WTC11 (cell line): ENCODE results near the gene RABL6. TPM values are rescaled to one million over a fixed set of nuclear protein-coding genes. Genes with fewer than 3 reads are reported as not detected.
"Not testable (repeated sequence)": the region's sequence is repeated elsewhere in the genome, so short reads cannot be mapped to it uniquely, and the experiment has no call there.

ENCODE experiments used
- ATAC-seq: fragments of 200-7000 bp; cut with Tn5 transposase; 2 replicates; pipeline ENCODE4 v1.10.0; 2021; ENCODE audit warnings: mild to moderate bottlenecking, moderate library complexity
- CTCF ChIA-PET: fragments of 300-600 bp; sonication (Branson Sonifier 250); formaldehyde crosslinking; loops from one replicate; lab custom pipeline; 2021; ENCODE audit warnings: antibody characterized with exemption; lab: Charles Lee
- POLR2A ChIA-PET: fragments of 350-600 bp; sonication (Branson Sonifier 250); formaldehyde crosslinking; loops from one replicate; lab custom pipeline; 2021; ENCODE audit warnings: antibody characterized with exemption; lab: Charles Lee
- DNase-seq: peaks from one replicate; pipeline ENCODE4 v3.0.0; 2021; ENCODE audit warnings: low spot score
- H3K27ac Mint-ChIP-seq: 2 replicates; pipeline ENCODE4 v1.8.0; 2021; ENCODE audit warnings: mixed read lengths
- H3K27me3 Mint-ChIP-seq: 2 replicates; pipeline ENCODE4 v1.8.0; 2021; ENCODE audit warnings: low read depth, mild to moderate bottlenecking, moderate library complexity, mixed read lengths
- H3K36me3 Mint-ChIP-seq: 2 replicates; pipeline ENCODE4 v1.8.0; 2021; ENCODE audit warnings: mixed read lengths
- H3K4me1 Mint-ChIP-seq: 2 replicates; pipeline ENCODE4 v1.8.0; 2022; ENCODE audit warnings: mixed read lengths
- H3K4me3 Mint-ChIP-seq: 2 replicates; pipeline ENCODE4 v1.8.0; 2021; ENCODE audit warnings: mild to moderate bottlenecking, moderate library complexity, mixed read lengths
- H3K9me3 Mint-ChIP-seq: 2 replicates; pipeline ENCODE4 v1.8.0; 2021; ENCODE audit warnings: mixed read lengths
- CREM ChIP-seq: sonication (generic); formaldehyde crosslinking; IDR thresholded peaks from 2 replicates; pipeline ENCODE4 v1.8.1; 2022; ENCODE audit warnings: mild to moderate bottlenecking, missing genetic modification reagents, moderate library complexity
- EMX1 ChIP-seq: fragments of 250-450 bp; sonication (Bioruptor Pico); IDR thresholded peaks from 2 replicates; pipeline ENCODE4 v1.8.0; 2021; ENCODE audit warnings: mild to moderate bottlenecking
- FOXP1 ChIP-seq: sonication (generic); formaldehyde crosslinking; IDR thresholded peaks from 2 replicates; pipeline ENCODE4 v1.8.0; 2022; ENCODE audit warnings: missing genetic modification reagents, mild to moderate bottlenecking, moderate library complexity, borderline replicate concordance
- GABPB1 ChIP-seq: sonication (generic); formaldehyde crosslinking; IDR thresholded peaks from 2 replicates; pipeline ENCODE4 v1.8.1; 2023; ENCODE audit warnings: mild to moderate bottlenecking, missing genetic modification reagents
- GTF2I ChIP-seq: fragments of 250-450 bp; sonication (Bioruptor Pico); conservative IDR thresholded peaks from 2 replicates; pipeline ENCODE4 v1.4.0; 2021; ENCODE audit warnings: mild to moderate bottlenecking
- HMGA2 ChIP-seq: fragments of 250-450 bp; sonication (Bioruptor Pico); IDR thresholded peaks from 2 replicates; pipeline ENCODE4 v1.4.0; 2021; ENCODE audit warnings: mild to moderate bottlenecking, moderate library complexity
- MXD4 ChIP-seq: fragments of 250-450 bp; sonication (Bioruptor Pico); IDR thresholded peaks from 2 replicates; pipeline ENCODE4 v1.8.0; 2021; ENCODE audit warnings: mild to moderate bottlenecking, moderate library complexity, borderline replicate concordance
- PRRX2 ChIP-seq: fragments of 250-450 bp; sonication (Bioruptor Pico); IDR thresholded peaks from 2 replicates; pipeline ENCODE4 v1.8.0; 2021; ENCODE audit warnings: mild to moderate bottlenecking
- RELA ChIP-seq: sonication (generic); formaldehyde crosslinking; IDR thresholded peaks from 2 replicates; pipeline ENCODE4 v1.8.1; 2022; ENCODE audit warnings: missing genetic modification reagents, mild to moderate bottlenecking, borderline replicate concordance
- SP1 ChIP-seq: sonication (generic); formaldehyde crosslinking; conservative IDR thresholded peaks from 2 replicates; pipeline ENCODE4 v1.8.1; 2022; ENCODE audit warnings: missing genetic modification reagents
- ZNF671 ChIP-seq: fragments of 250-450 bp; sonication (Bioruptor Pico); IDR thresholded peaks from 2 replicates; pipeline ENCODE4 v1.8.0; 2021; ENCODE audit warnings: mild to moderate bottlenecking
- total RNA-seq: library from RNA; stranded (reverse); gene quantifications from 3 replicates; pipeline ENCODE4 v1.2.3, GENCODE V29; 2021
- TF ChIP-seq, protein P1 (sequence below): fragments of 200-600 bp; IDR thresholded peaks from 2 replicates; pipeline ENCODE4 v1.8.0; 2022; ENCODE audit warnings: antibody characterized with exemption
- TF ChIP-seq, protein P2 (sequence below): sonication (generic); formaldehyde crosslinking; IDR thresholded peaks from 2 replicates; pipeline ENCODE4 v1.8.1; 2023; ENCODE audit warnings: mild to moderate bottlenecking, moderate library complexity, missing genetic modification reagents
- TF ChIP-seq, protein P3 (sequence below): sonication (generic); formaldehyde crosslinking; IDR thresholded peaks from 2 replicates; pipeline ENCODE4 v1.8.0; 2023; ENCODE audit warnings: missing genetic modification reagents, mild to moderate bottlenecking, borderline replicate concordance

RABL6 gene
- total RNA-seq, 1 experiment from 2014 or later = 171 TPM

DNA sequence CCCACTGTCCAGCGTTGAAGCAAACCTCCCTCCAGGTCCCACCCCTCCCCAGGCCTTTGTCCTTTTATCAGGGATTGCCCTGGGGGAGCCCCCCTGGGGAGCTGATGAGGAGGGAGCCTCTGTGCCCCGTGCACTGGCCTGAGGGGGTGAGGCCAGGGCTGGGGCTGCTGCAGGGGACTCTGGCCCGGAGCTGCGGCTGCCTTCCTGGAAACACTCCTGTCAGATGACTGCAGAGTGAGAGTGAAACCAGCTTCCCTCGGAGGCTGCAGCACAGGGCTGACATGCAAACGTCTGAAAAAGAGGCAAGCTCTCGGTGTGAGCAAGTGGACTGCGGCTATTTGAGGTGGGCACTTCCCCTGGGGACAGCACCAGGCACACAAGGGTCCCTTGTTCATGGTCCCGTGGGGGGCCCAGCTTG is 74.0 kb downstream of the RABL6 start:
- Mint-ChIP-seq H3K9me3 (no peaks in the 10 kb centered on the region), H3K36me3 (no peaks in the 10 kb centered on the region), H3K27me3 (peaks cover 12% of the 10 kb centered on the region), H3K4me3 (no peak overlapping the region), H3K4me1 (peaks cover 2% of the 10 kb centered on the region; the same call in 1 of the 2 replicates), H3K27ac (no peak overlapping the region)
- CTCF ChIA-PET = interaction anchor here (0.7 to 1.3 kb wide), 4 partner anchors 36 to 186 kb away, joined by 3 to 6 read pairs (median 4); no protein-coding TSS in a partner anchor
- POLR2A ChIA-PET = no interaction called here
- DNase-seq = no peak
- TF ChIP-seq FOXP1 (no peak), SP1 (CRISPR knock-in tag) (no peak), HMGA2 (CRISPR knock-in tag) (no peak), CREM (CRISPR knock-in tag) (no peak)
- no peak for ATAC-seq

DNA sequence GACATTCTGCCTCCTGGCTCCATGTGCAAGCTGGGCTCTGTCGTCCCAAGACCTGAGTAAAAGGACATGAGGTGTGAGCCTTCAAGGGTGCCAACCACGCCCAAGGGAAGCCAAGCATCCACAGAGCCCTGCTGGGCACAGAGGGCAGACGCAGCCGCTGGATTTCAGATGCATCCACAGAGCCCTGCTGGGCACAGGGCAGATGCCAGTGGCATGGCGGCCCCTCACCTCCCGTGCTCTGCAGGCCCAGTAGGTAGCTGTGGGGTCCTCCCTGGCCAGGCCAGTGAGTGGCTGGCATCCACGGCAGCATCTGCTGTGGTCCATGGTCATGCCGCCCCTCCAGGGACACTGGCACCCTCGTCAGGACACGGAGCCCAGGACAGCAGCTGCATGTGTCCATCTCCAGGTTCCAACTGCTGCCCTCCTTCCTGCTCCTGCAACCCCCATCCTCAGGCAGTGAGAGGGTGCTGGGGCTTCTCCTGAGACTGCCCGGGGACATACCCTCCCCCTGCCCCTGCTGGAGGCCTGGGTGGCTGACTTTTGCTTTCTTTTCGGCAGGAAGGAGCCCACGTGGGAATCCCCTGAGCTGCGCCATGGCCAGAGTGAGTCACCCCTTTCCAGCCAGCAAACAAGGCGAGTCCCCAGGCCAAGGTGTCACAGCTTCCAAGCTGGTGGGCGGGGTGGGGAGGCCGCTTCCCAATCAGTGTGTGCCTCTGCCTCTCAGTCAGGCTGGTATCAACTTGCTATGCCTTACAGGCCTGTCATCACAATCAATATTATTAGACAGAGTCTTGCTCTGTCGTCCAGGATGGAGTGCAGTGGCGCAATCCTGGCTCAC is 74.6 kb downstream of the RABL6 start:
- H3K36me3 Mint-ChIP-seq = no peaks in the 10 kb centered on the region
- POLR2A ChIA-PET = no interaction called here
- peaks cover 8% of the 10 kb centered on the region for H3K27me3 Mint-ChIP-seq
- no peak for ATAC-seq
- no peaks in the 10 kb centered on the region for H3K9me3 Mint-ChIP-seq
- no peak for DNase-seq
- H3K27ac Mint-ChIP-seq = no peak overlapping the region
- H3K4me3 Mint-ChIP-seq = no peak overlapping the region
- peaks cover 7% of the 10 kb centered on the region for H3K4me1 Mint-ChIP-seq
- TF ChIP-seq RELA (no peak), GABPB1 (CRISPR knock-in tag) (peak; percentile 78)
- TF ChIP-seq, all 79 proteins: peak for 1
- CTCF ChIA-PET = interaction anchor here (0.7 to 1.3 kb wide), 4 partner anchors 36 to 186 kb away, joined by 3 to 6 read pairs (median 4); no protein-coding TSS in a partner anchor

DNA sequence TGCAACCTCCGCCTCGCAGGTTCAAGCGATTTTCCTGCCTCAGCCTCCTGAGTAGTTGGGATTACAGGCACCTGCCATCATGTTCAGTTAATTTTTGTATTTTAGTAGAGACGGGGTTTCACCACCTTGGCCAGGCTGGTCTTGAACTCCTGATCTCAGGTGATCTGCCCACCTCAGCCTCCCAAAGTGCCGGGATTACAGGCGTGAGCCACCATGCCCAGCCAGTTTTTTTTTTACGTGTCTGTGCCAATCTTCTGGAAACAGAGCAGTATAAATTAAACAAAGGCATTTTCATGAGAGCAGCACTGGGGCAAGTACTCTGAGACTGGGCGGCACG is 75.2 kb downstream of the RABL6 start:
- H3K4me1 Mint-ChIP-seq, H3K9me3 Mint-ChIP-seq, ATAC-seq, H3K27ac Mint-ChIP-seq, CTCF ChIA-PET, H3K27me3 Mint-ChIP-seq, DNase-seq, H3K36me3 Mint-ChIP-seq, H3K4me3 Mint-ChIP-seq, POLR2A ChIA-PET: not testable (repeated sequence)

DNA sequence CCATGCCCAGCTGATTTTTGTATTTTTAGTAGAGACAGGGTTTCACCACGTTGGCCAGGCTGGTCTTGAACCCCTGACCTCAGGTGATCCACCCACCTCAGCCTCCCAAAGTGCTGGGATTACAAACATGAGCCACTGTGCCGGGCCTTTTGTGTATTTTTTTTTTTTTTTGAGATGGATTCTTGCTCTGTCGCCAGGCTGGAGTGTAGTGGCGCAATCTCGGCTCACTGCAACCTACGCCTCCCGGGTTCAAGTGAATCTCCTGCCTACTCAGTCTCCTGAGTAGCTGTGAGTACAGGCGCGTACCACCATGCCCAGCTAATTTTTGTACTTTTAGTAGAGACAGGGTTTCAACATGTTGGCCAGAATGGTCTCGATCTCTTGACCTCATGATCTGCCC is 75.9 kb downstream of the RABL6 start:
- POLR2A ChIA-PET, ATAC-seq, DNase-seq, H3K27ac Mint-ChIP-seq, H3K36me3 Mint-ChIP-seq, H3K9me3 Mint-ChIP-seq, H3K4me1 Mint-ChIP-seq, H3K4me3 Mint-ChIP-seq, CTCF ChIA-PET, H3K27me3 Mint-ChIP-seq: not testable (repeated sequence)

DNA sequence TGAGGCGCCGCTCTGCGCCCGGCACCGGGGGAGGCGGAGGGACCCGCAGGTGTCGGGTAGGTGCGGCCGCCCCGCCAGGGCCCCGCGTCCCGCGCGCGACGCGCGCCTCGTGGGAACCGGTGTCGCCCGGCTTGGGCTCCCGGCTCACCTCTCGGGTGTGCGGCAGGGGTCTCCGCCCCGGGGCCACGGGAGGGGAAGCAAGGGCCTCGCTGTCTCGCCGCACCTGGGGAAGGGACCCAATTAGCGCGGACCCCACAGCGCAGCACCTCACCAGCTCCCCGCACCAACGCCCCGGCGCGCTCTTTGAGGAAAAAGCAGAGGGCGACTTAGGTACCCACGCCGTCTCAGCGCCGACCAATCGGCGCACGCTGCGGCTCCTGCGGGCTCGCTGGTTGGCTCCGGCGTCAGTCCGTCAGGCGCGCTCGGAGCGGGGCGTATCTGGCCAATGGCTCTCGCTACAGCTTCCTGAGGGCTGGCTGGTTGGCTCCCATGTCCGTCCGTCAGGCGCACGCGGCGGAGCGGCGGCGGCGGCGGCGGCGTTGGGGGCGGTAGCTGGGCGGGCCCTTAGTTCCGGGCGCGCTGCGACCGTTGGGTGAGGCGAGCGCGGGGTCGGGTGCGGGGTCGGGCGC is 78.3 kb downstream of the RABL6 start, which contains the start of gene TRAF2:
Gene TRAF2, plus strand, starts transcription at position 567 of the 629 bp plus-strand sequence. CDS start 12,225 bp downstream, outside the sequence.
- Mint-ChIP-seq H3K36me3 (no peaks in the 10 kb centered on the region), H3K27ac (peak within 1 kb of the TSS; percentile 60; the same call in 1 of the 2 replicates), H3K4me3 (peak within 1 kb of the TSS; percentile 76), H3K27me3 (no peaks in the 10 kb centered on the region), H3K4me1 (peaks cover 9% of the 10 kb centered on the region), H3K9me3 (no peaks in the 10 kb centered on the region)
- peak; percentile 98 for DNase-seq
- POLR2A ChIA-PET = interaction anchor here (0.8 to 1.3 kb wide), 2 partner anchors 16 to 39 kb away, joined by 3 to 4 read pairs; no protein-coding TSS in a partner anchor
- CTCF ChIA-PET = interaction anchor here (0.5 to 2.9 kb wide), 12 partner anchors 39 to 265 kb away, joined by 3 to 16 read pairs (median 4); partner anchors contain the start of genes AJM1 and SAPCD2
- ATAC-seq = peak; percentile 97
- TF ChIP-seq GTF2I (no peak), MXD4 (no peak), ZNF671 (CRISPR knock-in tag) (no peak), PRRX2 (no peak), EMX1 (CRISPR knock-in tag) (no peak)
- TF ChIP-seq, protein P1, sequence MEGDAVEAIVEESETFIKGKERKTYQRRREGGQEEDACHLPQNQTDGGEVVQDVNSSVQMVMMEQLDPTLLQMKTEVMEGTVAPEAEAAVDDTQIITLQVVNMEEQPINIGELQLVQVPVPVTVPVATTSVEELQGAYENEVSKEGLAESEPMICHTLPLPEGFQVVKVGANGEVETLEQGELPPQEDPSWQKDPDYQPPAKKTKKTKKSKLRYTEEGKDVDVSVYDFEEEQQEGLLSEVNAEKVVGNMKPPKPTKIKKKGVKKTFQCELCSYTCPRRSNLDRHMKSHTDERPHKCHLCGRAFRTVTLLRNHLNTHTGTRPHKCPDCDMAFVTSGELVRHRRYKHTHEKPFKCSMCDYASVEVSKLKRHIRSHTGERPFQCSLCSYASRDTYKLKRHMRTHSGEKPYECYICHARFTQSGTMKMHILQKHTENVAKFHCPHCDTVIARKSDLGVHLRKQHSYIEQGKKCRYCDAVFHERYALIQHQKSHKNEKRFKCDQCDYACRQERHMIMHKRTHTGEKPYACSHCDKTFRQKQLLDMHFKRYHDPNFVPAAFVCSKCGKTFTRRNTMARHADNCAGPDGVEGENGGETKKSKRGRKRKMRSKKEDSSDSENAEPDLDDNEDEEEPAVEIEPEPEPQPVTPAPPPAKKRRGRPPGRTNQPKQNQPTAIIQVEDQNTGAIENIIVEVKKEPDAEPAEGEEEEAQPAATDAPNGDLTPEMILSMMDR = no peak
- TF ChIP-seq, protein P2, sequence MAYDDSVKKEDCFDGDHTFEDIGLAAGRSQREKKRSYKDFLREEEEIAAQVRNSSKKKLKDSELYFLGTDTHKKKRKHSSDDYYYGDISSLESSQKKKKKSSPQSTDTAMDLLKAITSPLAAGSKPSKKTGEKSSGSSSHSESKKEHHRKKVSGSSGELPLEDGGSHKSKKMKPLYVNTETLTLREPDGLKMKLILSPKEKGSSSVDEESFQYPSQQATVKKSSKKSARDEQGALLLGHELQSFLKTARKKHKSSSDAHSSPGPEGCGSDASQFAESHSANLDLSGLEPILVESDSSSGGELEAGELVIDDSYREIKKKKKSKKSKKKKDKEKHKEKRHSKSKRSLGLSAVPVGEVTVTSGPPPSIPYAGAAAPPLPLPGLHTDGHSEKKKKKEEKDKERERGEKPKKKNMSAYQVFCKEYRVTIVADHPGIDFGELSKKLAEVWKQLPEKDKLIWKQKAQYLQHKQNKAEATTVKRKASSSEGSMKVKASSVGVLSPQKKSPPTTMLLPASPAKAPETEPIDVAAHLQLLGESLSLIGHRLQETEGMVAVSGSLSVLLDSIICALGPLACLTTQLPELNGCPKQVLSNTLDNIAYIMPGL = no peak; the same call in 1 of the 2 replicates
- TF ChIP-seq, protein P3, sequence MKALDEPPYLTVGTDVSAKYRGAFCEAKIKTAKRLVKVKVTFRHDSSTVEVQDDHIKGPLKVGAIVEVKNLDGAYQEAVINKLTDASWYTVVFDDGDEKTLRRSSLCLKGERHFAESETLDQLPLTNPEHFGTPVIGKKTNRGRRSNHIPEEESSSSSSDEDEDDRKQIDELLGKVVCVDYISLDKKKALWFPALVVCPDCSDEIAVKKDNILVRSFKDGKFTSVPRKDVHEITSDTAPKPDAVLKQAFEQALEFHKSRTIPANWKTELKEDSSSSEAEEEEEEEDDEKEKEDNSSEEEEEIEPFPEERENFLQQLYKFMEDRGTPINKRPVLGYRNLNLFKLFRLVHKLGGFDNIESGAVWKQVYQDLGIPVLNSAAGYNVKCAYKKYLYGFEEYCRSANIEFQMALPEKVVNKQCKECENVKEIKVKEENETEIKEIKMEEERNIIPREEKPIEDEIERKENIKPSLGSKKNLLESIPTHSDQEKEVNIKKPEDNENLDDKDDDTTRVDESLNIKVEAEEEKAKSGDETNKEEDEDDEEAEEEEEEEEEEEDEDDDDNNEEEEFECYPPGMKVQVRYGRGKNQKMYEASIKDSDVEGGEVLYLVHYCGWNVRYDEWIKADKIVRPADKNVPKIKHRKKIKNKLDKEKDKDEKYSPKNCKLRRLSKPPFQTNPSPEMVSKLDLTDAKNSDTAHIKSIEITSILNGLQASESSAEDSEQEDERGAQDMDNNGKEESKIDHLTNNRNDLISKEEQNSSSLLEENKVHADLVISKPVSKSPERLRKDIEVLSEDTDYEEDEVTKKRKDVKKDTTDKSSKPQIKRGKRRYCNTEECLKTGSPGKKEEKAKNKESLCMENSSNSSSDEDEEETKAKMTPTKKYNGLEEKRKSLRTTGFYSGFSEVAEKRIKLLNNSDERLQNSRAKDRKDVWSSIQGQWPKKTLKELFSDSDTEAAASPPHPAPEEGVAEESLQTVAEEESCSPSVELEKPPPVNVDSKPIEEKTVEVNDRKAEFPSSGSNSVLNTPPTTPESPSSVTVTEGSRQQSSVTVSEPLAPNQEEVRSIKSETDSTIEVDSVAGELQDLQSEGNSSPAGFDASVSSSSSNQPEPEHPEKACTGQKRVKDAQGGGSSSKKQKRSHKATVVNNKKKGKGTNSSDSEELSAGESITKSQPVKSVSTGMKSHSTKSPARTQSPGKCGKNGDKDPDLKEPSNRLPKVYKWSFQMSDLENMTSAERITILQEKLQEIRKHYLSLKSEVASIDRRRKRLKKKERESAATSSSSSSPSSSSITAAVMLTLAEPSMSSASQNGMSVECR (CRISPR knock-in tag) = 0 out of 2 replicates have a peak, but pooled peaks have one; percentile 81
